Measurements from ENCODE around the gene RRBP1.

The RRBP1 gene

GRCh38 chr20:17680836-17681725 is 961 bp downstream of the RRBP1 start:
- DNase-seq (ENCODE audit: low read depth in 2 of 2), result peak; percentile 51 to 59

GRCh38 chr20:17679941-17680835 is 1.9 kb downstream of the RRBP1 start:
- no peak for DNase-seq (ENCODE audit: low read depth in 2 of 2)

DNA sequence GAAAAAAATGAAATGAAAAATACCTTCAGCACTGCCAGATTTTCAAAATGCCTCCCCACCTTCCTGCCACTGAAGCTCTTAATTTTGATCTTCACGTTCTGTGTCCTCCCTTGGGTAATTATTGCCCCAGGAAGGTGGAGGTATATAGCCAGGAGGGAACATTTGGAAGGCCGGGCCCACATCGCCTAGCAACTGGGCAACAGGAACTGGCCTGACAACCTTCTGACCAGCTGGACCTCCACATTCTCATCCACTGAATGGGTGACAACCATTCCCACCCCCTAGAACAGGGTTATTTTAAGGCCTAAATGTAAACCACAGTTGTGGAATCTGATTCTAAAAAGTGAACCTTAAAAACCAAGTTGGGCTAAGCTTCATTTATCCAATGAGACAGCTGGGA is 3.2 kb downstream of the RRBP1 start:
- no peak for DNase-seq (ENCODE audit: low read depth in 2 of 2)

GRCh38 chr20:17678295-17678694 is 3.7 kb downstream of the RRBP1 start:
- DNase-seq (ENCODE audit: low read depth in 2 of 2), result no peak

DNA sequence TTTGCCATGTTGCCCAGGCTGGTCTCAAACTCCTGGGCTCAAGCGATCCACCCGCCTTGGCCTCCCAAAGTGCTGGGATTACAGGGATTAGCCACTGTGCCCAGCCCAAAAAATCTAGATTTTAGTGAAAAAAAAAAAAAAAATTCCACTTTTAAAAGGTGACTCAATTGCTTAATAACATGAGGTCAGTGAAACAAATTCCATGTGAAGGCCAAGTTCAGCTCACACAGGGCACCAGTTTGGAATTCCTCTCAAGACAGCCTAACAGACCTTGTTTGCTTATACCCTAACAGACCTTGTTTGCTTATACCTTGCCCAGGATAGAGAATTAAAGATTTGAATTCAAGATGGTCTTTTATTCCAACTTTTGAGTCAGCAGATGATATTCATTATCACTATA is 5.1 kb downstream of the RRBP1 start:
- no peak for DNase-seq (ENCODE audit: low read depth in 2 of 2)

DNA sequence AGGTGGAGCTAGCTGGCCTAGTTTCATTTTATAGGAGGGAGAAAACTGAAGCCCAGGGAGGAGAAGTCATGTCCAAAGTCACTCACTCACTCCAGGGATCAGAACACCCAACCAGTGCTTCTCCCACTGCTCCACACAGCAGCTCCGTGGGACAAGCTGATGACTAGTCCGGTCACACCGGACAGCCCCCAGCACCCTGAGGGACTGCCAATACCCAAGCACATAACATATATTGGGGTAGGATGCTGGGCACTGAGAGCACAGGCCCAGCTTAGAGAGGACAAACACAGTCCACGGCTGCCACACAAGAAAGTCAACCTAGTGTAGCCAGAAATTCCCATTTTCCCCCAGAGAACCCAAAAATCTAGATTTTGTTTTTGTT is 5.7 kb downstream of the RRBP1 start:
- DNase-seq (ENCODE audit: low read depth in 2 of 2), result no peak

DNA sequence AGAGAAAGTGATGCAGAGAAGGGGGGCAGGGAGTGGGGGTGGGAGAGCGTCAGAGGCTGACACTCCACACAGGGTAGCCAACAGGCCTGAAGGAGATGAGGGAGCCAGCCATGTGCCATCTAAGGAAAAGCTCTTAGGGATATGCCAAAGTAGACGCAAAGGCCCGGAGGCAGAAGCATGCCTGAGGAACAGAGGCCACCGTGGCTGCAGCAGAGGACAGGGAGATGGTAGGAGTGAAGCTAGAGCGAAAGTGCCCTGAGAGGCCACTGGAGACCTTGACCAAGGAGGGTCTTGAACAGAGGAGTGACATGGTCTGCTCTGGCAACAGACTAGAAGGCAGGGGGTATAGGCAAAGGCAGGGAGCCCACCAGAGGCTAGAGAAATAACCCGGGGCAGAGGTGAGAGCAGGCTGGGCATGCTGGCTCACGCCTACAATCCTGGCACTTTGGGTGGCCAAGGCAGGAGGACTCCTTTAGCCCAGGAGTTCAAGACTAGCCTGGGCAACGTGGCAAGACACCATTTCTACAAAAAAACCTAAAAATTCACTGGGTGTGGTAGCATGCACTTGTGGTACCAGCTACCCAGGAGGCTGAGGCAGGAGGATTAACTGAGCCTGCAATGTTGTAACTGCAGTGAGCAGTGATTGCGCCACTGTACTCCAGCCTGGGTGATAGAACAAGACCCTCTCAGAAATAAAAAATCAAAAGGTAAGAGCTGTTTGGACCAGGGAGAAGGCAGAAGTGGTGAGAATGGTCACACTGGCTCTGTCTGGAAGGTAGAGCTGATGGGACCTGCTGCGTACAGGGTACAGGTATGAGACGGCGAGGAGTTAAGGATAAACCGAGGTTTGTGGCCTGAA is 6.3 kb downstream of the RRBP1 start:
- no peak for DNase-seq (ENCODE audit: low read depth in 2 of 2)

GRCh38 chr20:17674722-17675518 is 7.1 kb downstream of the RRBP1 start:
- no peak for DNase-seq (ENCODE audit: low read depth in 2 of 2)

- DNase-seq (ENCODE audit: low read depth in 2 of 2), result no peak
These were observed 9.0 kb downstream of the RRBP1 start for GRCh38 chr20:17673084-17673483.

- DNase-seq (ENCODE audit: low read depth in 2 of 2), result no peak
These were observed 10.5 kb downstream of the RRBP1 start for GRCh38 chr20:17671565-17671964.

GRCh38 chr20:17671011-17671410 is 11.0 kb downstream of the RRBP1 start:
- no peak for DNase-seq (ENCODE audit: low read depth in 2 of 2)

GRCh38 chr20:17669306-17669931 is 12.6 kb downstream of the RRBP1 start:
- no peak for DNase-seq (ENCODE audit: low read depth in 2 of 2)

- DNase-seq (ENCODE audit: low read depth in 2 of 2), result no peak
These were observed 13.6 kb downstream of the RRBP1 start for GRCh38 chr20:17668432-17668831.

DNA sequence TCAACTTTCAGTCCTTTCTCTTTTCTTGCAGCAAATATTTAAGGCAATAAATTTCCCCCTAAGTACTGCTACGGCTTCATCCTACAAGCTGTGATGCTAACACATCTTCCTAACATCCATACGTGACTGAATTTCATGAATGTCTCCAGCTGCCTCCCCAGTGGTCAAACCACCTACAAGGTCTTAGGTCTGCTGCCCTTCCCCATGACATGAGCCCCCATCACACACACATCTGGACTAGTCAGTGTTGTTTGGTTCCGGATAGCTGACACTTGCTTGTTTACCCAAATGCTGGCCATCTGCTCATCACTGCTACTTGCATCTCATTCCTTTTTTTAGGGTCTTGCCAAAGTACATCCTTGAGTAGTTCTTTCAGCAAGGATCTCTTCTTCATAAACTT is 14.6 kb downstream of the RRBP1 start:
- no peak for DNase-seq (ENCODE audit: low read depth in 2 of 2)

DNA sequence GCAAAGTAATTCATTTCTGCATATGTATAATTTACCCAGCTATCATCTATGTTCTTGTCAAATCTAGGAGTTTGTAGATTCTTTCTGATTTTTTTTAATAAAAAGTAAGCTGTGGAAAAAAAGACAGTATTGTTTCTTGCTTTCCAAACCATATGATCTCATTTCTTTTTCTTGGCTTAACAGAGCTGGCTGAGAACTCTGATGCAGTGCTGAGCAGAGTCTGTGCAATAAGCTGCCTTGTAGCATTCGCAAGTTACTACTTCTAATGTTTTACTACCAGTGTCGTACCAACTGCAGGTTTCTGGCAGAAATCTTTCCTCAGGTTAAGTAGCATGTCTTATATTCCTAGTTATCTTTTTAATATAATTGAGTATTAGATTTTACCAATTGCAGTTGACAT is 15.6 kb downstream of the RRBP1 start:
- no peak for DNase-seq (ENCODE audit: low read depth in 2 of 2)

DNA sequence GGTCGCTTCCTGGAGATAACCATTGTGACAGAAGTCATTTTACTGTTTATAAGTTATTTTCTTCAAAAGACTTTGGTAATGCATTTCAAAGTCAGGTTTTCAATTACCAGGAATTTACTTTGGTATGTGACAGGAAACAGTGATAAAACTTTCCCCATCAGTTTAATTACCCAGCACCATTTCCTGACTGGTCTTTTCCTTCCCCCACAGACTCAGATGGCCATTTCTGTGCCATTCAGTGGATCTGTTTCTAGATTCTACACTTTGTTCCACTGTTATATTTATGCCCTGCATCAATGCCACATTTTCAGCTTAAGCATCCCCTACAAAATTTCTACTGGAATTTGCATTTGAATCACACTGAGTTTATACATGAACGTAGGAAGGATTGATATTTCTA is 16.3 kb downstream of the RRBP1 start:
- no peak for DNase-seq (ENCODE audit: low read depth in 2 of 2)

DNA sequence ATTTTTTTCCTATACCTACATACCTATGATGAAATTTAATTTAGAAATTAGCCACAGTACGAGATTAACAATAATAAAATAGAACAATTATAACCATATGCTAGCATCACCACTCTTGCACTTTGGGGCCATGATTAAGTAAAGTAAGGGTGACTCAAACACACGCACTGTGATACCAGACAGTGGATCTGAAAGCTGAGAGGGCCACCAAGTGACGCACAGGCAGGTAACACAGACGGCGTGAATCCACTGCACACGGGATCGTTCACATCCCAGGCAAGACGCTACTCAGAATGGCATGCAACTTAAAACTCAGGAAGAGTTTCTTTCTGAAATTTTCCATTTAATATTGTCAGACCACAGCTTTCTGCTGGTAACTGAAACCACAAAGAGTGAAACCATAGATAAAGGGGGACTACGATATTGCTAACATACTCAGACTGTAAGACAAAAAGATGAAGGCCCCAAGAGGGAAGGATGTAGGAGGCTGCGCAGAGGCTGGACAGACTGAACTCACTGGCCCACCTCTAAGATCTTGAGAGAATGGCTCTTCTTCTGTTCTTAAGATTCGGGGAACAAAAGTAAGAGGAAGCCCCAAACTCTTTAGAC is 17.9 kb downstream of the RRBP1 start:
- DNase-seq (ENCODE audit: low read depth in 2 of 2), result no peak

DNA sequence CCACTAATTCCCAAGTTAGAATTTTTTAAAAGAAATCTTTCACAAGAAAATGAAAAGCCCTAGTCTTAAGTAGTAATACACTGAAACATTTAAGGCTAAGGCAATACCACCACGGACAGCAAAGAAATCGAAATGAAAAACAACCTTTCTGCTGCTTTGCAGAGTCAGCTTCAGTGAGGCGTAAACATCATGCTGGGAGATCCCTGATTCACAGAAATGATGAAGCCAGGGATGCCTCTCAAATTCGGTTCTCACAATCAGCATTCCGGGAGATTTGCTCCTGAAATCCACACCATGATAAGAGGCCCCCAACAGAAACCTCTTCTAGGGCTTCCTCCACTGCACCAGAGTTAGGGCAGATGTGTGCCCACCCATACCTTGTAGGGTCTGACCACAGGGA is 18.6 kb downstream of the RRBP1 start:
- no peak for DNase-seq (ENCODE audit: low read depth in 2 of 2)

- no peak for DNase-seq (ENCODE audit: low read depth in 2 of 2)
These were observed 19.0 kb downstream of the RRBP1 start for GRCh38 chr20:17663040-17663399.

DNA sequence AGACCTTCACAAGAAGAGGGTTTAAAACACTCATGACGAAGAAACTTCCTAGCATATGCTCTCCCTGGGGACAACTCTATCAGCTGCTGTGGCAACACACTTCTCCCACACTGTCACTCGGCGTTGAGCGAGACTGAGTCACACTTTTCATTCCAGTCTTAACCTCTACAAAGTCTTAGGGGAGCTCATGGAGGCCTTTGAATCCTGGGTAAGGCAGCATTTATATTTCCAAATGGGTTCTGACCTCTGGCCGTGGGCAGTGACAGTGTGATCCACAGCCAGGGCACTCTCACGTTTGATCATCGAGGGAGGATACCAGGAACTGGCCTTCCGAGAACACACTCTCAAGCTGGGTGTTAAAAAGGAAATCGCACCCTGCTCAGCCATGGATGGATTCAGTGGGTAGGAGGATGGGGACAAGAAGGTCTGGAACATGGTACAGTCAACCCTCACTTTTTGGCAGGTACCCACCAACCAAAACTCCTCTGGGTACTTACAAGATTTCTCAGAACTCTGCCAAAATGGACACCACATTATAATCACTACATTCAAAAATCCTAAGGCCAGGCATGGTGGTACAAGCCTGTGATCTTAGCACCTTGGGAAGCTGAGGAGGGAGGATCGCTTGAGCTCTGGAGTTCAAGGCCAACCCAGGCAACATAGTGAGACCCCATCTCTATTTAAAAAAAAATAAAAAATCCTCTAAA is 19.6 kb downstream of the RRBP1 start:
- no peak for DNase-seq (ENCODE audit: low read depth in 2 of 2)
